ENCODE results near the gene SYT17.

- TF ChIP-seq CTCF (IDR thresholded peaks at IDR 0.05) (no peak), POLR2A (IDR thresholded peaks at IDR 0.05) (no peak)
Measured at GRCh38 chr16:19163215-19163614, 4.8 kb upstream of the SYT17 start.

Data from vagina (tissue), 2 donors.